Measurements from ENCODE around the gene HIRIP3.
"Not testable (repeated sequence)": the region's sequence is repeated elsewhere in the genome, so short reads cannot be mapped to it uniquely, and the experiment has no call there.

HIRIP3 gene

GRCh38 chr16:29972500-29972899 is 22.9 kb downstream of the HIRIP3 start:
- peaks cover 39% of the 10 kb centered on the region for H3K4me1 Mint-ChIP-seq
- peak overlapping the region; percentile 93 for H3K4me3 Mint-ChIP-seq

GRCh38 chr16:29971304-29971703 is 24.1 kb downstream of the HIRIP3 start:
- Mint-ChIP-seq H3K27me3 (no peaks in the 10 kb centered on the region), H3K4me1 (peaks cover 27% of the 10 kb centered on the region), H3K27ac (peak overlapping the region; percentile 80), H3K4me3 (no peak overlapping the region), H3K9me3 (no peaks in the 10 kb centered on the region), H3K36me3 (peaks cover 19% of the 10 kb centered on the region)
- no peak for ATAC-seq

More at GRCh38 chr16:29972500-29972899, 22.9 kb downstream of the HIRIP3 start:
- Mint-ChIP-seq H3K27ac (peak overlapping the region; percentile 80), H3K27me3 (no peaks in the 10 kb centered on the region), H3K9me3 (no peaks in the 10 kb centered on the region), H3K36me3 (peaks cover 18% of the 10 kb centered on the region)
- no peak for ATAC-seq

GRCh38 chr16:29968205-29968604 is 27.2 kb downstream of the HIRIP3 start:
- peaks cover 5% of the 10 kb centered on the region for H3K4me1 Mint-ChIP-seq
- no peak overlapping the region for H3K27ac Mint-ChIP-seq
- peaks cover 24% of the 10 kb centered on the region for H3K36me3 Mint-ChIP-seq
- no peaks in the 10 kb centered on the region for H3K27me3 Mint-ChIP-seq
- ATAC-seq: no peak
- H3K4me3 Mint-ChIP-seq: no peak overlapping the region
- H3K9me3 Mint-ChIP-seq: no peaks in the 10 kb centered on the region

GRCh38 chr16:29963021-29963743 is 32.2 kb downstream of the HIRIP3 start:
- peaks cover 18% of the 10 kb centered on the region for H3K4me1 Mint-ChIP-seq
- peaks cover 6% of the 10 kb centered on the region for H3K36me3 Mint-ChIP-seq
- no peak for ATAC-seq
- no peaks in the 10 kb centered on the region for H3K27me3 Mint-ChIP-seq
- H3K27ac Mint-ChIP-seq: peak overlapping the region; percentile 89
- H3K4me3 Mint-ChIP-seq: peak overlapping the region; percentile 88
- H3K9me3 Mint-ChIP-seq: no peaks in the 10 kb centered on the region

- ATAC-seq: no peak
- H3K4me3 Mint-ChIP-seq: peak overlapping the region; percentile 88
- H3K4me1 Mint-ChIP-seq: peaks cover 18% of the 10 kb centered on the region
- no peaks in the 10 kb centered on the region for H3K9me3 Mint-ChIP-seq
- H3K27ac Mint-ChIP-seq: peak overlapping the region; percentile 89
- H3K27me3 Mint-ChIP-seq: no peaks in the 10 kb centered on the region
- H3K36me3 Mint-ChIP-seq: peaks cover 6% of the 10 kb centered on the region
Measured at GRCh38 chr16:29962344-29962994, 32.9 kb downstream of the HIRIP3 start.

GRCh38 chr16:29961479-29962343 is 33.7 kb downstream of the HIRIP3 start, which contains the start of gene TMEM219:
TMEM219 (plus strand) TSS chr16:29962079; CDS start chr16:29963144, 1,065 bp downstream.
- Mint-ChIP-seq H3K4me3 (peak within 1 kb of the TSS; percentile 88), H3K27me3 (no peaks in the 10 kb centered on the region), H3K36me3 (peaks cover 6% of the 10 kb centered on the region), H3K9me3 (no peaks in the 10 kb centered on the region), H3K4me1 (peaks cover 18% of the 10 kb centered on the region), H3K27ac (peak within 1 kb of the TSS; percentile 89)
- ATAC-seq: peak; percentile 96

- Mint-ChIP-seq H3K27me3 (no peaks in the 10 kb centered on the region), H3K27ac (peak overlapping the region; percentile 89), H3K36me3 (peaks cover 3% of the 10 kb centered on the region), H3K4me1 (peaks cover 18% of the 10 kb centered on the region), H3K9me3 (no peaks in the 10 kb centered on the region), H3K4me3 (peak overlapping the region; percentile 88)
- ATAC-seq: no peak
Measured at GRCh38 chr16:29961127-29961478, 34.3 kb downstream of the HIRIP3 start.

- H3K27me3 Mint-ChIP-seq, H3K36me3 Mint-ChIP-seq, H3K9me3 Mint-ChIP-seq, H3K4me3 Mint-ChIP-seq, ATAC-seq, H3K27ac Mint-ChIP-seq: not testable (repeated sequence)
- H3K4me1 Mint-ChIP-seq: peaks cover 18% of the 10 kb centered on the region
Measured at GRCh38 chr16:29959821-29960220, 35.6 kb downstream of the HIRIP3 start.

GRCh38 chr16:29959293-29959692 is 36.1 kb downstream of the HIRIP3 start:
- peaks cover 18% of the 10 kb centered on the region for H3K4me1 Mint-ChIP-seq
- no peaks in the 10 kb centered on the region for H3K36me3 Mint-ChIP-seq
- ATAC-seq: no peak
- H3K9me3 Mint-ChIP-seq: no peaks in the 10 kb centered on the region
- H3K27me3 Mint-ChIP-seq: no peaks in the 10 kb centered on the region
- no peak overlapping the region for H3K4me3 Mint-ChIP-seq
- no peak overlapping the region for H3K27ac Mint-ChIP-seq

- no peaks in the 10 kb centered on the region for H3K9me3 Mint-ChIP-seq
- no peak for ATAC-seq
- no peak overlapping the region for H3K4me3 Mint-ChIP-seq
- peaks cover 18% of the 10 kb centered on the region for H3K4me1 Mint-ChIP-seq
- H3K36me3 Mint-ChIP-seq: no peaks in the 10 kb centered on the region
- no peak overlapping the region for H3K27ac Mint-ChIP-seq
- no peaks in the 10 kb centered on the region for H3K27me3 Mint-ChIP-seq
Measured at GRCh38 chr16:29958756-29959155, 36.7 kb downstream of the HIRIP3 start.

- Mint-ChIP-seq H3K36me3 (peaks cover 9% of the 10 kb centered on the region), H3K4me1 (no peaks in the 10 kb centered on the region), H3K27ac (no peak overlapping the region), H3K9me3 (peaks cover 5% of the 10 kb centered on the region), H3K27me3 (peaks cover 32% of the 10 kb centered on the region), H3K4me3 (no peak overlapping the region)
- no peak for ATAC-seq
Measured at GRCh38 chr16:29951625-29952365, 43.6 kb downstream of the HIRIP3 start.

GRCh38 chr16:29950806-29951461 is 44.5 kb downstream of the HIRIP3 start:
- peaks cover 9% of the 10 kb centered on the region for H3K36me3 Mint-ChIP-seq
- ATAC-seq: no peak
- H3K9me3 Mint-ChIP-seq: peaks cover 5% of the 10 kb centered on the region
- H3K4me1 Mint-ChIP-seq: no peaks in the 10 kb centered on the region
- H3K27ac Mint-ChIP-seq: no peak overlapping the region
- no peak overlapping the region for H3K4me3 Mint-ChIP-seq
- peaks cover 32% of the 10 kb centered on the region for H3K27me3 Mint-ChIP-seq

GRCh38 chr16:29947897-29948296 is 47.5 kb downstream of the HIRIP3 start:
- Mint-ChIP-seq H3K4me3 (no peak overlapping the region), H3K4me1 (no peaks in the 10 kb centered on the region), H3K36me3 (peaks cover 9% of the 10 kb centered on the region), H3K27me3 (peaks cover 32% of the 10 kb centered on the region), H3K27ac (no peak overlapping the region), H3K9me3 (peaks cover 5% of the 10 kb centered on the region)
- no peak for ATAC-seq
